ENCODE data around the gene CUBN.
A peak's percentile ranks its signal among the peaks of the same experiment; 100 is the strongest.

Gene CUBN

GRCh38 chr10:16988900-16989299, 140.7 kb downstream of the CUBN start:
- no peak overlapping the region for H2AFZ ChIP-seq (ENCODE audit: low read length, unreplicated experiment)
- no peak overlapping the region for H3K4me3 ChIP-seq (ENCODE audit: low read depth, low read length)
- H3K27me3 ChIP-seq (ENCODE audit: insufficient read depth, low read length) = no peaks in the 10 kb centered on the region
- peaks cover 30% of the 10 kb centered on the region for H3K4me1 ChIP-seq (ENCODE audit: control insufficient read depth, insufficient read depth, low read length, unreplicated experiment)
- no peaks in the 10 kb centered on the region for H3K36me3 ChIP-seq (ENCODE audit: insufficient read depth, low read length)
- no peaks in the 10 kb centered on the region for H3K79me2 ChIP-seq (ENCODE audit: control insufficient read depth, insufficient read depth, low read length, unreplicated experiment)
- H3K27ac ChIP-seq (ENCODE audit: low read depth, low read length) = no peak overlapping the region

- Histone ChIP-seq H3K79me2 (ENCODE audit: control insufficient read depth, insufficient read depth, low read length, unreplicated experiment) (no peaks in the 10 kb centered on the region), H3K36me3 (ENCODE audit: insufficient read depth, low read length) (no peaks in the 10 kb centered on the region), H2AFZ (ENCODE audit: low read length, unreplicated experiment) (peak overlapping the region; percentile 80), H3K27me3 (ENCODE audit: insufficient read depth, low read length) (no peaks in the 10 kb centered on the region), H3K4me1 (ENCODE audit: control insufficient read depth, insufficient read depth, low read length, unreplicated experiment) (peaks cover 28% of the 10 kb centered on the region), H3K27ac (ENCODE audit: low read depth, low read length) (0 out of 2 replicates have a peak overlapping the region, but pooled peaks have one; percentile 86), H3K4me3 (ENCODE audit: low read depth, low read length) (no peak overlapping the region)
Measured at GRCh38 chr10:16987976-16988610, 141.5 kb downstream of the CUBN start.

DNA sequence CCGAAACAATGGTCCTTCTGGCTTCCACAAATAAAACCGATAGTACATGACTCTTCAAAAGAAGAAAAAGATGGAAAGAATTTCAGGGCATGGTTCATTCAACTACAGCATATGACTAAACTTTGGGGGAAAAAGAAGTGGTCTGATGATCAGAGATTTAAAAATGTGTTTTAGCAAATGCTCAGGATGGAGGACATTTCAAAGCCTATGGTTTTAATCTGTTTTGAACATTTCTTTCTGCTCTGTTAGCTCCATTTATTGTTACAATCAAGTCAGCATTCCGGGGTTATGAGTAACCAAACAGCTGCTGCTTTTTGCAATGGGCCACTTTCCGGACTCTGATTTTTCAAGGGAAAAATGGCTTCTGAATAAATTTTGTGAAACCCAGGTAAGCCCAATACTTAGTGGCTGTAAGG, 142.4 kb downstream of the CUBN start:
- Histone ChIP-seq H3K27ac (ENCODE audit: low read depth, low read length) (peak overlapping the region; percentile 86), H3K27me3 (ENCODE audit: insufficient read depth, low read length) (no peaks in the 10 kb centered on the region), H3K36me3 (ENCODE audit: insufficient read depth, low read length) (no peaks in the 10 kb centered on the region), H2AFZ (ENCODE audit: low read length, unreplicated experiment) (peak overlapping the region; percentile 80), H3K79me2 (ENCODE audit: control insufficient read depth, insufficient read depth, low read length, unreplicated experiment) (no peaks in the 10 kb centered on the region), H3K4me3 (ENCODE audit: low read depth, low read length) (peak overlapping the region; percentile 36; the same call in 1 of the 2 replicates), H3K4me1 (ENCODE audit: control insufficient read depth, insufficient read depth, low read length, unreplicated experiment) (peaks cover 23% of the 10 kb centered on the region)

DNA sequence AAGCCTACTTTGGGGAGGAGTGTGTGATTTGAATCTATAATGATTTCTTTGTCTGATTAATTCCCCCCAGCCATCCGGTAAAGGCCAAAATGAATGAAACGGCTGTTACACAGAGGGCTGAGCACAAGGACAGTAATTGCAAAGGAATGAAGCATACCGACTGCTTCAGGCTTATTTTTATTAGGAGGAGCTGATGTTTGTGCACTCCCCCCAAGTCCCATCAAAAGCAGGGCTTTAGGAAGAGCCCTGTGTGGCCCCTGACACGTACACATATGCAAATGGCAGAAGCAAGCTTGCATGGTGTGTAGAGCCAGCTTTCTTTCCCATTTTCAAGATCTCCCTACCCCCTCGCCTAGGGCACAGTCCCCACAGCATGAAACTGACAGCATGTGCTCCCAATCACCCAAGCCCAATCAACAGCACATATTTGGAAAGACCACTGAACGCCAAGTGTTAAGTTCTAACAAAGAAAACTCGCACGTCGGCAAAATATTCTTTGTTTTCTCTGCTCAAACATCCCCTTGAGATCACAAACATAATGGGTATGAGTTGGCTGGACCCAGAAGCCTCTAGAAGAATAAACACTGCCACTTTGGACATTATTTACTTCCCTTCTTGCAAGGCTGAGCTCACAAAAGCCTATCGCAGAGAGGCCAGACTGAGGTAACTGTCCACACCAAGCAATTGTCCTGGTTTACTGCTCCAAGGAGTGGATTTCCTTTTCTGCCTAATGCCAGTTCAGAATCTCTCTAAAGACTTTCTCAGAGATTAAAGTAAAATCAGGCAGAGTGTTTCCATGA, 143.0 kb downstream of the CUBN start:
- Histone ChIP-seq H3K4me3 (ENCODE audit: low read depth, low read length) (peak overlapping the region; percentile 36), H3K36me3 (ENCODE audit: insufficient read depth, low read length) (no peaks in the 10 kb centered on the region), H3K27ac (ENCODE audit: low read depth, low read length) (peak overlapping the region; percentile 86), H3K79me2 (ENCODE audit: control insufficient read depth, insufficient read depth, low read length, unreplicated experiment) (no peaks in the 10 kb centered on the region), H3K4me1 (ENCODE audit: control insufficient read depth, insufficient read depth, low read length, unreplicated experiment) (peaks cover 23% of the 10 kb centered on the region), H3K27me3 (ENCODE audit: insufficient read depth, low read length) (no peaks in the 10 kb centered on the region), H2AFZ (ENCODE audit: low read length, unreplicated experiment) (peak overlapping the region; percentile 78)

DNA sequence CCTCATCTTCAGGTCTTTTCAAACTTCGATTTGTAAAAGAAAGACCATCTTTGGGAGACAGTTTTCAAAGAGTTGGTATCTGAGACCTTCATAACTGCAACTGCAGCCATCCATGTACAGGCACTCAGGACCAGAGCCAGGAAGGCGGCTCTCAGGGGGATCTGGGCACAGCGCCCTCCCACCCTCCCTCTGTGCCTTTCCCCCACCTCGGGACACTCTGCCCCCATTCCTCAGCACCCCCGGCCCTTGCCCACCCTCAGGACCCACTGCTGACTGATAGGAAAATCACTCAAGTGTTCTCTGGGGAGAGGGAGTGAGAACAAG, 143.6 kb downstream of the CUBN start:
- Histone ChIP-seq H3K27me3 (ENCODE audit: insufficient read depth, low read length) (no peaks in the 10 kb centered on the region), H2AFZ (ENCODE audit: low read length, unreplicated experiment) (peak overlapping the region; percentile 78), H3K27ac (ENCODE audit: low read depth, low read length) (peak overlapping the region; percentile 86), H3K4me3 (ENCODE audit: low read depth, low read length) (peak overlapping the region; percentile 36; the same call in 1 of the 2 replicates), H3K4me1 (ENCODE audit: control insufficient read depth, insufficient read depth, low read length, unreplicated experiment) (peaks cover 23% of the 10 kb centered on the region), H3K36me3 (ENCODE audit: insufficient read depth, low read length) (no peaks in the 10 kb centered on the region), H3K79me2 (ENCODE audit: control insufficient read depth, insufficient read depth, low read length, unreplicated experiment) (no peaks in the 10 kb centered on the region)

GRCh38 chr10:16984242-16984641, 145.4 kb downstream of the CUBN start:
- no peaks in the 10 kb centered on the region for H3K79me2 ChIP-seq (ENCODE audit: control insufficient read depth, insufficient read depth, low read length, unreplicated experiment)
- no peak overlapping the region for H2AFZ ChIP-seq (ENCODE audit: low read length, unreplicated experiment)
- no peaks in the 10 kb centered on the region for H3K36me3 ChIP-seq (ENCODE audit: insufficient read depth, low read length)
- H3K27me3 ChIP-seq (ENCODE audit: insufficient read depth, low read length) = no peaks in the 10 kb centered on the region
- peaks cover 23% of the 10 kb centered on the region for H3K4me1 ChIP-seq (ENCODE audit: control insufficient read depth, insufficient read depth, low read length, unreplicated experiment)
- no peak overlapping the region for H3K4me3 ChIP-seq (ENCODE audit: low read depth, low read length)
- no peak overlapping the region for H3K27ac ChIP-seq (ENCODE audit: low read depth, low read length)

DNA sequence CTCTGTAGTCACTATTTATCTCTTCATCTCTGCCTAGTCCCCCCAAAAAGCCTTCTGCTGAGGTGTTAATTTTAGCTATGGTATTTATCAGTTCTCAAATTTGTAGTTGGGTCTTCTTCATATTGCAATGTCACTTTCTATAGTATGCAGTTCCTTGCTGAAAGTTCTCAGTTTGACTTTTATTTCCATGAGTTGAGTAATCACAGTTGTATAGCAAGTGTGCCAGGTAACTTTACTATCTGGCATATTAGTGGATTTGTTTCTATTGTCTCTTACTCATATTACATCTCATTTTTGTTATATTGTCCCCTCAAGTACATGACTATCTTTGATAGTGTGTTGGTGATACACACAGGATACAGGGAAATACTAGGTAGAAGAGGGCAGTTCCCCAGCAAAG, 152.8 kb downstream of the CUBN start:
- no peaks in the 10 kb centered on the region for H3K79me2 ChIP-seq (ENCODE audit: control insufficient read depth, insufficient read depth, low read length, unreplicated experiment)
- no peak overlapping the region for H3K4me3 ChIP-seq (ENCODE audit: low read depth, low read length)
- no peak overlapping the region for H2AFZ ChIP-seq (ENCODE audit: low read length, unreplicated experiment)
- H3K36me3 ChIP-seq (ENCODE audit: insufficient read depth, low read length) = no peaks in the 10 kb centered on the region
- H3K4me1 ChIP-seq (ENCODE audit: control insufficient read depth, insufficient read depth, low read length, unreplicated experiment) = no peaks in the 10 kb centered on the region
- H3K27me3 ChIP-seq (ENCODE audit: insufficient read depth, low read length) = no peaks in the 10 kb centered on the region
- no peak overlapping the region for H3K27ac ChIP-seq (ENCODE audit: low read depth, low read length)

- no peak overlapping the region for H3K27ac ChIP-seq (ENCODE audit: low read depth, low read length)
- H3K36me3 ChIP-seq (ENCODE audit: insufficient read depth, low read length) = no peaks in the 10 kb centered on the region
- H3K4me1 ChIP-seq (ENCODE audit: control insufficient read depth, insufficient read depth, low read length, unreplicated experiment) = no peaks in the 10 kb centered on the region
- no peak overlapping the region for H2AFZ ChIP-seq (ENCODE audit: low read length, unreplicated experiment)
- H3K4me3 ChIP-seq (ENCODE audit: low read depth, low read length) = no peak overlapping the region
- H3K79me2 ChIP-seq (ENCODE audit: control insufficient read depth, insufficient read depth, low read length, unreplicated experiment) = no peaks in the 10 kb centered on the region
- no peaks in the 10 kb centered on the region for H3K27me3 ChIP-seq (ENCODE audit: insufficient read depth, low read length)
Measured at GRCh38 chr10:16975188-16975587, 154.4 kb downstream of the CUBN start.

DNA sequence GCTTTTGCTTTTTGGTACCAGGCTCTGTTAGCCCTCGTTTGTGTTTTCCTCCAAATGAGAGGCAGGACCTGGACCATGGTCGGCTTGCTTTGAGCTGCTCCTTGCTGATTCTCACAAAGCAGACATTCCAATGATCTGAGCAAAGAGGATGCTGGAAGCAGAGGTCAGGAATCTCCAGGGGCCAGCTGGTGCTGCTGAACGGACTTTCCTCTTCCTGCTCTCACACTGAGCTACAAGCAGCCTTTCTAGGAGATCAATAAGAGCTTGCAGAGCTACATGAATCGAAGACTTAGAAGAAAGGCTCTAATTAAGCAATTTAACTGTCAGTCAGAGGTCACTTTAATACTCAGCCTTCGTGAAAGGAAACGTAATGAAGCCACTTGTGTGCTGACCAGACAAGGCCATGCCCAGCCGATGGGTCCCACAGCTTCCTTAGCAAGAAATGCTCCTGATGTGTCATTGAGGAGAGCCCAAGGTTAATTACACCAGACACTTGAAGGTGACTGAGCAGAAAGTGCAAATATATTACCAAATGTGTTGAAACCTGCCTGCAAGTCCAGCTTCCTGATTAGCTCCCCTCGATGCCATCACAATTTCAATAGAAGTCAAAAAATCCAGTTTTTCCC, 161.1 kb downstream of the CUBN start:
- Histone ChIP-seq H3K36me3 (ENCODE audit: insufficient read depth, low read length) (no peaks in the 10 kb centered on the region), H3K4me1 (ENCODE audit: control insufficient read depth, insufficient read depth, low read length, unreplicated experiment) (peaks cover 38% of the 10 kb centered on the region), H3K27ac (ENCODE audit: low read depth, low read length) (peak overlapping the region; percentile 89), H3K4me3 (ENCODE audit: low read depth, low read length) (peak overlapping the region; percentile 45), H3K79me2 (ENCODE audit: control insufficient read depth, insufficient read depth, low read length, unreplicated experiment) (no peaks in the 10 kb centered on the region), H2AFZ (ENCODE audit: low read length, unreplicated experiment) (peak overlapping the region; percentile 34), H3K27me3 (ENCODE audit: insufficient read depth, low read length) (no peaks in the 10 kb centered on the region)

DNA sequence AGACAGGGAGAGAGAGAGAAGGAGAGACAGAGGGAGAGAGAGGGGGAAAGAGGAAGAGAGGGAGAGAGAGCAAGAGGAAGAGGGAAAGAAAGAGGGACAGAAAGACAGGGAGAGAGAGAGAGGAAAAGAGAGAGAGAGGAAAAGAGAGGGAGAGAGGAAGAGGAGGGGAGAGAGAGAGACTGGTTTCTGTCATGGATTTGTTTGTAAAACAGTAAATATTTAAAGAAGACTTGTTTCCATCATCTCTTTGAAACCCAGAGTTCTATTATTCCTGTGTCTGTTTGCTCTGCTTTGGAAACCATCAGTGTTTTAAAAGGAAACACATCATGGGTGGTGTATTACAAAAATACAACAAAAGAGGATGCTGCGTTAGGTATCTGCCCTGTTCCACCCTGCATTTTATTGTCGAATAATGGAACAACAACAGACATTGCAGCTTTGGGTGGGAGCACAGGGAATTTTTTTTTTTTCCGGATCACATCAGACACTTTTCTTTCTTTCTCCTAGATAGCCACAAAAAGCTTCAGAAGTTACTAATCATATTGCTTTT, 161.7 kb downstream of the CUBN start:
- peaks cover 38% of the 10 kb centered on the region for H3K4me1 ChIP-seq (ENCODE audit: control insufficient read depth, insufficient read depth, low read length, unreplicated experiment)
- H3K36me3 ChIP-seq (ENCODE audit: insufficient read depth, low read length) = no peaks in the 10 kb centered on the region
- H3K27ac ChIP-seq (ENCODE audit: low read depth, low read length) = peak overlapping the region; percentile 89
- peak overlapping the region; percentile 45 for H3K4me3 ChIP-seq (ENCODE audit: low read depth, low read length)
- no peaks in the 10 kb centered on the region for H3K27me3 ChIP-seq (ENCODE audit: insufficient read depth, low read length)
- H3K79me2 ChIP-seq (ENCODE audit: control insufficient read depth, insufficient read depth, low read length, unreplicated experiment) = no peaks in the 10 kb centered on the region
- H2AFZ ChIP-seq (ENCODE audit: low read length, unreplicated experiment) = peak overlapping the region; percentile 11

All from ACC112 (cell line).